ENCODE measurements around the gene FYCO1. TPM values are rescaled to one million over a fixed set of nuclear protein-coding genes. Genes with fewer than 3 reads are reported as not detected.

The FYCO1 gene
- total and polyA plus RNA-seq, 2 of the 13 experiments (the other 11 are each of a cell fraction or from before 2014, with no cell fraction given) = 2.7 to 4.2 TPM

GRCh38 chr3:45948881-45949280 lies 46.7 kb downstream of the FYCO1 start:
- Histone ChIP-seq H3K36me3 (replicated peaks in 1 of 2; ENCODE audit: control insufficient read depth in 1 of 2, insufficient read depth in 2 of 2, low read length in 2 of 2) (peaks cover 39 to 89% of the 10 kb centered on the region in 2 experiments), H3K4me3 (replicated peaks in 1 of 3; ENCODE audit: insufficient read depth in 1 of 3, low read depth in 2 of 3, low read length in 3 of 3) (no peak overlapping the region), H3K79me2 (ENCODE audit: insufficient read depth, low read length) (no peaks in the 10 kb centered on the region), H2AFZ (ENCODE audit: low read length) (no peak overlapping the region), H3K9me3 (ENCODE audit: low read length) (no peaks in the 10 kb centered on the region), H3K27me3 (ENCODE audit: control insufficient read depth in 1 of 2, insufficient read depth in 2 of 2, low read length in 2 of 2) (no peaks in the 10 kb centered on the region), H3K9ac (ENCODE audit: insufficient read depth, low read depth, low read length) (no peak overlapping the region), H3K4me1 (ENCODE audit: insufficient read depth, low read length) (no peaks in the 10 kb centered on the region), H3K4me2 (ENCODE audit: low read depth, low read length) (no peak overlapping the region), H3K27ac (ENCODE audit: extremely low read length, insufficient read depth, low read length) (no peak overlapping the region), H4K20me1 (ENCODE audit: insufficient read depth, low read length) (no peaks in the 10 kb centered on the region)
- FAIRE-seq (no peak), ATAC-seq (no peak), DNase-seq (ENCODE audit: low spot score) (no peak)
- WGBS (ENCODE audit: low lambda C conversion rate) = 100% methylated on average over 4 of the region's 6 CpGs
- TF ChIP-seq ZNF749 (CRISPR knock-in tag; IDR thresholded peaks at IDR 0.05; ENCODE audit: borderline replicate concordance) (no peak), MEIS2 (CRISPR knock-in tag; IDR thresholded peaks at IDR 0.05) (no peak), DMAP1 (CRISPR knock-in tag; IDR thresholded peaks at IDR 0.05) (no peak), THAP8 (CRISPR knock-in tag; IDR thresholded peaks at IDR 0.05; ENCODE audit: borderline replicate concordance) (no peak), ZSCAN31 (CRISPR knock-in tag; IDR thresholded peaks at IDR 0.05; ENCODE audit: low read depth) (no peak)
- BruUV-seq (replicated peaks) = no TSS peak
- intact Hi-C loops (cut with micrococcal nuclease; ENCODE audit: unreplicated experiment) = no loop called here
- ChIA-PET POLR2A (no interaction called here), CTCF (ENCODE audit: low intra/inter-chr PET ratio, low total read pairs) (no interaction called here)
- in situ Hi-C loops (cut with HindIII; ENCODE audit: extremely low pct_ligation_motif_present, low pct_unique_long_range_greater_than_20kb) = no loop called here

DNA sequence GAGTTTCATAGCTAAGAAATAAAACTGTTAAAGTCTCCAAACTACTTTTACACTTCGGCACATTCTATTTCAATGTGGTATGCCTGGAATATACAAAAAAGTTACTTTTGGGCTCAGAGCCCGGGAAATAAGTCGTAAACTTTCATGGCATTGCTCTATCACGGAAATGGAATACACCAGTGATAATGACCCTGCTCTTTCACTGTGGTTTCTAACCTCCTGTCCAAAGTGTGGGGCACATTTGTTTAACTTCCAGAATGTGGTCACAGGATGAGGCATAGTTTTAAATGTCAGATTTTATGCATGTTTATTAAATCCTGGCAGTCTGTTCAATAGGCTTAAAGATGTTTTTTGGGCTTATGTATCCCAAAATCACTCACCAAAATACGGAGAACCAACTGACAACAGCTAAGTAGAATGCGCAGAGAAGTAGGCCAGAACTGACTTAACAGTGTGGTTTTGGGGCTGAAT lies 47.3 kb downstream of the FYCO1 start:
- Histone ChIP-seq H3K9me3 (ENCODE audit: low read length) (no peaks in the 10 kb centered on the region), H4K20me1 (ENCODE audit: insufficient read depth, low read length) (no peaks in the 10 kb centered on the region), H3K9ac (ENCODE audit: insufficient read depth, low read depth, low read length) (no peak overlapping the region), H3K27ac (ENCODE audit: extremely low read length, insufficient read depth, low read length) (no peak overlapping the region), H3K4me2 (ENCODE audit: low read depth, low read length) (no peak overlapping the region), H2AFZ (ENCODE audit: low read length) (no peak overlapping the region), H3K4me3 (replicated peaks in 1 of 3; ENCODE audit: insufficient read depth in 1 of 3, low read depth in 2 of 3, low read length in 3 of 3) (no peak overlapping the region), H3K79me2 (ENCODE audit: insufficient read depth, low read length) (no peaks in the 10 kb centered on the region), H3K36me3 (replicated peaks in 1 of 2; ENCODE audit: control insufficient read depth in 1 of 2, insufficient read depth in 2 of 2, low read length in 2 of 2) (peaks cover 37 to 84% of the 10 kb centered on the region in 2 experiments), H3K27me3 (ENCODE audit: control insufficient read depth in 1 of 2, insufficient read depth in 2 of 2, low read length in 2 of 2) (no peaks in the 10 kb centered on the region), H3K4me1 (ENCODE audit: insufficient read depth, low read length) (no peaks in the 10 kb centered on the region)
- POLR2A ChIA-PET = no interaction called here
- DNase-seq (ENCODE audit: low spot score) = no peak
- WGBS (ENCODE audit: low lambda C conversion rate) = 98% methylated on average over 6 of the region's 6 CpGs
- no peak for TF ChIP-seq FOXO1 (CRISPR knock-in tag; IDR thresholded peaks at IDR 0.05)
- no peak for TF ChIP-seq HNF1B (CRISPR knock-in tag; IDR thresholded peaks at IDR 0.05)
- in situ Hi-C loops (cut with HindIII; ENCODE audit: extremely low pct_ligation_motif_present, low pct_unique_long_range_greater_than_20kb) = no loop called here
- no TSS peak for BruUV-seq (replicated peaks)
- CTCF ChIA-PET (ENCODE audit: low intra/inter-chr PET ratio, low total read pairs) = no interaction called here
- ATAC-seq = no peak
- FAIRE-seq = no peak
- intact Hi-C loops (cut with micrococcal nuclease; ENCODE audit: unreplicated experiment) = no loop called here

Measured in HepG2 (cell line).